Caco-2 (cell line): ENCODE data around the gene ELP6. TPM values are rescaled to one million over a fixed set of nuclear protein-coding genes. Genes with fewer than 3 reads are reported as not detected.

Experiments
- BruUV-seq: library from RNA; stranded (reverse); fragments of 400-500 nt; replicated peaks from 2 replicates; lab custom pipeline; 2021; lab: Mats Ljungman, UMichigan
- CTCF ChIA-PET: fragments of 300-600 bp; sonication (Branson Sonifier 250); formaldehyde crosslinking; loops from one replicate; lab custom pipeline; 2022; ENCODE audit warnings: antibody characterized with exemption; lab: Charles Lee
- POLR2A ChIA-PET: fragments of 300-600 bp; sonication (Branson Sonifier 250); formaldehyde crosslinking; loops from one replicate; lab custom pipeline; 2022; ENCODE audit warnings: antibody characterized with exemption; lab: Charles Lee
- DNase-seq, 2 experiments: peaks; one replicate each; pipeline versions ENCODE4 v3.0.0 to v3.0.0-alpha.2; 2020 to 2022
- H3K27me3 ChIP-seq: replicated peaks from 2 replicates; pipeline ENCODE4 v1.6.0; 2011; ENCODE audit warnings: low read length; ENCODE audit not compliant: control insufficient read depth, insufficient read depth
- H3K36me3 ChIP-seq: 2 replicates; pipeline ENCODE4 v1.5.1; 2011; ENCODE audit warnings: low read length; ENCODE audit not compliant: control insufficient read depth, insufficient read depth
- H3K4me1 ChIP-seq: fragments of 250-450 bp; sonication (Bioruptor Pico); 2 replicates; pipeline ENCODE4 v1.5.1; 2020; ENCODE audit warnings: mild to moderate bottlenecking
- H3K4me3 ChIP-seq: 2 replicates; pipeline ENCODE4 v1.5.1; 2011; ENCODE audit warnings: low read depth, mild to moderate bottlenecking, control low read depth, low read length
- H3K9me3 ChIP-seq: fragments of 250-450 bp; sonication (Bioruptor Pico); 2 replicates; pipeline ENCODE4 v1.5.1; 2020; ENCODE audit warnings: mild to moderate bottlenecking, moderate library complexity
- H3K27ac Mint-ChIP-seq: one replicate; pipeline ENCODE4 v1.8.0; 2022; ENCODE audit warnings: mixed read lengths; ENCODE audit not compliant: unreplicated experiment
- H3K27me3 Mint-ChIP-seq: one replicate; pipeline ENCODE4 v1.8.0; 2022; ENCODE audit warnings: mixed read lengths; ENCODE audit not compliant: insufficient read depth, unreplicated experiment
- H3K36me3 Mint-ChIP-seq: one replicate; pipeline ENCODE4 v1.8.0; 2022; ENCODE audit warnings: mild to moderate bottlenecking, mixed read lengths; ENCODE audit not compliant: insufficient read depth, unreplicated experiment
- H3K4me1 Mint-ChIP-seq: one replicate; pipeline ENCODE4 v1.8.0; 2022; ENCODE audit warnings: low read depth, mixed read lengths; ENCODE audit not compliant: unreplicated experiment
- H3K4me3 Mint-ChIP-seq: one replicate; pipeline ENCODE4 v1.8.0; 2022; ENCODE audit warnings: mild to moderate bottlenecking, moderate library complexity, mixed read lengths; ENCODE audit not compliant: unreplicated experiment
- H3K9me3 Mint-ChIP-seq: one replicate; pipeline ENCODE4 v1.8.0; 2022; ENCODE audit warnings: mixed read lengths; ENCODE audit not compliant: unreplicated experiment
- intact Hi-C: fragments of 100-400 bp; cut with micrococcal nuclease; formaldehyde crosslinking; loops from one replicate; pipeline ENCODE4 v1.10.0; 2022; ENCODE audit not compliant: unreplicated experiment
- total RNA-seq: library from RNA; stranded (reverse); gene quantifications from 2 replicates; pipeline ENCODE4 v1.2.3, GENCODE V29; 2022
- TF ChIP-seq, protein P1 (sequence below), 2 experiments: fragments of 200-600 bp in 1 of 2; IDR thresholded peaks; 1 replicate in 1 of 2; 2 replicates in 1 of 2; pipeline versions ENCODE4 v1.5.1 to v1.8.0; 2011 to 2022; ENCODE audit warnings: antibody characterized with exemption in 1 of 2, control low read depth in 1 of 2, inconsistent platforms in 1 of 2, low read depth in 1 of 2, low read length in 1 of 2, mild to moderate bottlenecking in 1 of 2, moderate library complexity in 1 of 2; ENCODE audit not compliant: insufficient read depth in 1 of 2, severe bottlenecking in 1 of 2, unreplicated experiment in 1 of 2

The ELP6 gene
- total RNA-seq, 1 experiment from 2014 or later = 42.0 TPM

DNA sequence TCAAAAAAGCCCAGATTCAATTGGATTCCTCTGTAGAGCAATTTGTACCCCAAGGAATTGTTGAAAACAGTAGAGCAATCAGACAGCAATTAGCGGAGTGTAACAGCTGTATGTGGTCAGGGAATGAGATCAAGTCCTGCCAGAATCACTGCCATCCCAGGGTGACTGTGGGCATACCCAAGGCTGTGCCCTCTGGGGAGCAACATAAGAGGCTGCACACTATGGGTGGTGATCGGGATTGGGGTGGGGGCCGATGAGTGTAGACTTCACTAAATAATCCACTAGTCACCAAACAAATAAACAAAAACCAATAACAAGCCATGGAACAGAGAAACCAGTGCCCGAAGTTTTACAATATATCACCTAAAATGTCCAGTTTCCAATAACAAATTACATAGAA lies 12.1 kb upstream of the ELP6 start:
- DNase-seq = no peak
- Histone ChIP-seq H3K36me3 (no peaks in the 10 kb centered on the region), H3K4me3 (no peak overlapping the region), H3K27me3 (no peaks in the 10 kb centered on the region), H3K4me1 (peaks cover 11% of the 10 kb centered on the region), H3K9me3 (no peaks in the 10 kb centered on the region)
- Mint-ChIP-seq H3K27me3 (no peaks in the 10 kb centered on the region), H3K4me3 (no peak overlapping the region), H3K36me3 (no peaks in the 10 kb centered on the region), H3K9me3 (no peaks in the 10 kb centered on the region), H3K27ac (no peak overlapping the region), H3K4me1 (peaks cover 7% of the 10 kb centered on the region)
- intact Hi-C loops = loop anchor here (10.0 kb wide), 1 partner anchor 139 kb away; no protein-coding TSS in a partner anchor
- ChIA-PET CTCF (no interaction called here), POLR2A (no interaction called here)
- TF ChIP-seq, protein P1, sequence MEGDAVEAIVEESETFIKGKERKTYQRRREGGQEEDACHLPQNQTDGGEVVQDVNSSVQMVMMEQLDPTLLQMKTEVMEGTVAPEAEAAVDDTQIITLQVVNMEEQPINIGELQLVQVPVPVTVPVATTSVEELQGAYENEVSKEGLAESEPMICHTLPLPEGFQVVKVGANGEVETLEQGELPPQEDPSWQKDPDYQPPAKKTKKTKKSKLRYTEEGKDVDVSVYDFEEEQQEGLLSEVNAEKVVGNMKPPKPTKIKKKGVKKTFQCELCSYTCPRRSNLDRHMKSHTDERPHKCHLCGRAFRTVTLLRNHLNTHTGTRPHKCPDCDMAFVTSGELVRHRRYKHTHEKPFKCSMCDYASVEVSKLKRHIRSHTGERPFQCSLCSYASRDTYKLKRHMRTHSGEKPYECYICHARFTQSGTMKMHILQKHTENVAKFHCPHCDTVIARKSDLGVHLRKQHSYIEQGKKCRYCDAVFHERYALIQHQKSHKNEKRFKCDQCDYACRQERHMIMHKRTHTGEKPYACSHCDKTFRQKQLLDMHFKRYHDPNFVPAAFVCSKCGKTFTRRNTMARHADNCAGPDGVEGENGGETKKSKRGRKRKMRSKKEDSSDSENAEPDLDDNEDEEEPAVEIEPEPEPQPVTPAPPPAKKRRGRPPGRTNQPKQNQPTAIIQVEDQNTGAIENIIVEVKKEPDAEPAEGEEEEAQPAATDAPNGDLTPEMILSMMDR (IDR thresholded peaks at IDR 0.05; ENCODE audit: insufficient read depth in 1 of 2, low read depth in 1 of 2, low read length in 1 of 2, severe bottlenecking in 1 of 2, unreplicated experiment in 1 of 2) = no peak
- no TSS peak for BruUV-seq

DNA sequence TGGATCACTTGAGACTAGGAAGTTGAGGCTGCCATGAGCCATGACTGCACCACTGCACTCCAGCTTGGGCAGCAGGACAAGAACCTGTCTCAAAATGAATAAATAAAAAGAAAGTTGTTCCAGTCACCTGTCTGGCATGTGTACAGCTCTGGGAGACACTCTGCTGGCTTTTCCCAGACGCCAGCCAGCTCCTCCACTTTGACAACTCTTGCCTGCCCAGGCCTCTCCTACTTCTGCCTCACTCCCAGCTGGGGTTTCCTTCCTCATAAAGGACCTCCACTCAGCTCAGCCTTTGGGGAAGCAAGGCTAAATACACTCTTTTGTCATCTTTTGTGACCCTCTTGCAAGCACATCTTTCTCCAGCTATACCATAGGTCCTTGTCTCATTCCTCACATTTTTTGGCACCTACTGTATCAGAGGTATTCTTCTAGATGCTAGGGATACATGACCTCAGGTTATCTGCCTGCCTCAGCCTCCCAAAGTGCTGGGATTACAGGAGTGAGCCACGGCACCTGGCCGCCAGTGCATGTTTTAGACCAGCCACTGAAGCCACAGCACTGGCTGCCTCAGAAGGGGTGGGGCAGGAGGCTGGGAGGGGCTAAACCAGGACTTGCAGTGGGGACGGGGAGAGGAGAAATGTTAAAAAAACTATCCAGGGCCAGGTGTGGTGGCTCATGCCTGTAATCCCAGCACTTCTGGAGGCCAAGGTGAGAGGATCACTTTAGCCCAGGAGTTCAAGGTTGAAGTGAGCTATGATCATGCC lies 10.0 kb upstream of the ELP6 start:
- Histone ChIP-seq H3K36me3 (no peaks in the 10 kb centered on the region), H3K4me3 (no peak overlapping the region), H3K9me3 (no peaks in the 10 kb centered on the region), H3K4me1 (peaks cover 11% of the 10 kb centered on the region), H3K27me3 (no peaks in the 10 kb centered on the region)
- DNase-seq = peak in 1 of 2 experiments; percentile 8
- Mint-ChIP-seq H3K4me3 (no peak overlapping the region), H3K27me3 (no peaks in the 10 kb centered on the region), H3K27ac (peak overlapping the region; percentile 17), H3K4me1 (peaks cover 7% of the 10 kb centered on the region), H3K9me3 (no peaks in the 10 kb centered on the region), H3K36me3 (no peaks in the 10 kb centered on the region)
- TF ChIP-seq, protein P1 (IDR thresholded peaks at IDR 0.05; ENCODE audit: insufficient read depth in 1 of 2, low read depth in 1 of 2, low read length in 1 of 2, severe bottlenecking in 1 of 2, unreplicated experiment in 1 of 2) = no peak
- intact Hi-C loops = loop anchor here (5.0 to 10.0 kb wide), 3 partner anchors 44 to 141 kb away; no protein-coding TSS in a partner anchor
- no TSS peak for BruUV-seq
- CTCF ChIA-PET = interaction anchor here (0.9 to 1.9 kb wide), 4 partner anchors 98 to 265 kb away, joined by 3 to 18 read pairs (median 8); no protein-coding TSS in a partner anchor
- POLR2A ChIA-PET = no interaction called here

DNA sequence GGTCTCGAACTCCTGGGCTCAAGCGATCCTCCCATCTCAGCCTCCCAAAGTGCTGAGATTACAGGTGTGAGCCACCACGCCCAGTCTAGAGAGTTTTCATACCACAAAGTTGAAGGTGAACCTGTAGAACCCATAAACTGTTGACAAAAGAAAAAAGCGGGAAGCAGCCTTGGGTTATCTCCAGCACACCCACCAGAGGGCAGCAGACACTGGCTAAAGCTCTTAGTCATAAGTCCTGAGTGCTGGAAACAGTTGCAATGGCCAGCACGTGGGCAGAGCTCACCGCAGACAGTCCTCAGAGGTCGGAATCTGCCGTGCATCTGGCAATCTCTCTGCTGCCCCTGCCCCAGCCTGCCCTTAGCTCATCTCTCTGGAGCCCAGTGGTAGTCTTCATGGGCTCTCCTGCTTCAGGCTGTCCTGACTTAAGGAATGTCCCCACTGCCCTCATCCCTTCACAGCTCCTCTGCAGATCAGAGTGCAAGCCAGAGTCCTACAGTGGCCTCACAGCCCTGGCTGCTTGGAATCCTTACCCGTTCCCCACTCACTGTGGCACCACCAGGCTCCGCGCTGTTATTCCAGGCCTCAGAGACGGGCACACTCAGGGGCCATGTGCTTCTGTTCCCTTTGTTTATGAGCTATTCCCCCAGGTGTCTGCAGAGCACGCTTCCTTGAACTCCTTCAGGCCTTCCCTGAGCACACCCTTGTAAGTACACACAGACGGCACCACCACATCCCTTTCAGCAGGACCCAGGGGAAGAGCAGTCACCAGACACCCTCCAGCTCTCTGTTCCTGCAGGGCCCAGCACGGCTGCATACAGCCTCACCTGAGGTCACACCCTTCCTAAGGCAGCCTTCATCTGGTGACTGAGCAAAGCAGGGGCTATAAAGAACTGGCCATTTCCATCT lies 8.8 kb upstream of the ELP6 start:
- peak; percentile 85 to 86 for DNase-seq
- no peaks in the 10 kb centered on the region for H3K9me3 Mint-ChIP-seq
- no peaks in the 10 kb centered on the region for H3K27me3 Mint-ChIP-seq
- H3K36me3 Mint-ChIP-seq = no peaks in the 10 kb centered on the region
- Histone ChIP-seq H3K27me3 (no peaks in the 10 kb centered on the region), H3K9me3 (no peaks in the 10 kb centered on the region), H3K4me1 (peaks cover 11% of the 10 kb centered on the region), H3K36me3 (no peaks in the 10 kb centered on the region), H3K4me3 (no peak overlapping the region)
- H3K4me3 Mint-ChIP-seq = no peak overlapping the region
- H3K4me1 Mint-ChIP-seq = peaks cover 7% of the 10 kb centered on the region
- ChIA-PET CTCF (interaction anchor here (0.5 to 1.9 kb wide), 18 partner anchors 9 to 630 kb away, joined by 3 to 18 read pairs (median 4); partner anchors contain the start of genes ELP6 and PTPN23), POLR2A (interaction anchor here (0.6 to 1.0 kb wide), 2 partner anchors 261 to 266 kb away, joined by 3 to 8 read pairs; no protein-coding TSS in a partner anchor)
- no TSS peak for BruUV-seq
- TF ChIP-seq, protein P1 (IDR thresholded peaks at IDR 0.05; ENCODE audit: insufficient read depth in 1 of 2, low read depth in 1 of 2, low read length in 1 of 2, severe bottlenecking in 1 of 2, unreplicated experiment in 1 of 2) = peak; percentile 84 to 89
- H3K27ac Mint-ChIP-seq = peak overlapping the region; percentile 40
- intact Hi-C loops = loop anchor here (5.0 to 10.0 kb wide), 3 partner anchors 45 to 142 kb away; no protein-coding TSS in a partner anchor
